ENCODE results near the gene IL36B. TPM values are rescaled to one million over a fixed set of nuclear protein-coding genes. Genes with fewer than 3 reads are reported as not detected.

Gene IL36B
- polyA plus RNA-seq, 1 experiment: not detected

DNA sequence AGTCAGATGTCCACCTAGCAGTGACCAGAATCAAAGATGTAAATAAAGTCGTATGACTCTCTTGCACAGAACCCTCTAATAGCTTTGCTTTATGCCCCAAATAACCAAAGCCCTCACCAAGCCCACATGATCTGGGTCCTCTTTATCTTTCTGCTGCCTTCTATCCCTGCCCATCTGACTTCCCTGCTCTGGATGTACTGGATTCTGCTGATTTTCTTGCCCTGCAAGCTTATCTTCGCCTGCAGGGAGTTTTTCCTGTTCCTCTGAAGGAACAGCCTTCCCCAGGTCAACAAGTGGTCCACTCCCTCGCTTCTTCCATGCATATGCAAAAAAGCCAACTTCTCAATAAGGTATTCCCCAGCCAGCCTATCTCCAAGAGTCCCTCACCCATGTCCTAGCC, 18.7 kb downstream of the IL36B start:
- ChIA-PET CTCF (no interaction called here), POLR2A (no interaction called here)
- TF ChIP-seq, protein P1, sequence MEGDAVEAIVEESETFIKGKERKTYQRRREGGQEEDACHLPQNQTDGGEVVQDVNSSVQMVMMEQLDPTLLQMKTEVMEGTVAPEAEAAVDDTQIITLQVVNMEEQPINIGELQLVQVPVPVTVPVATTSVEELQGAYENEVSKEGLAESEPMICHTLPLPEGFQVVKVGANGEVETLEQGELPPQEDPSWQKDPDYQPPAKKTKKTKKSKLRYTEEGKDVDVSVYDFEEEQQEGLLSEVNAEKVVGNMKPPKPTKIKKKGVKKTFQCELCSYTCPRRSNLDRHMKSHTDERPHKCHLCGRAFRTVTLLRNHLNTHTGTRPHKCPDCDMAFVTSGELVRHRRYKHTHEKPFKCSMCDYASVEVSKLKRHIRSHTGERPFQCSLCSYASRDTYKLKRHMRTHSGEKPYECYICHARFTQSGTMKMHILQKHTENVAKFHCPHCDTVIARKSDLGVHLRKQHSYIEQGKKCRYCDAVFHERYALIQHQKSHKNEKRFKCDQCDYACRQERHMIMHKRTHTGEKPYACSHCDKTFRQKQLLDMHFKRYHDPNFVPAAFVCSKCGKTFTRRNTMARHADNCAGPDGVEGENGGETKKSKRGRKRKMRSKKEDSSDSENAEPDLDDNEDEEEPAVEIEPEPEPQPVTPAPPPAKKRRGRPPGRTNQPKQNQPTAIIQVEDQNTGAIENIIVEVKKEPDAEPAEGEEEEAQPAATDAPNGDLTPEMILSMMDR (IDR thresholded peaks at IDR 0.05; ENCODE audit: insufficient read depth, low read depth, low read length): no peak
- Histone ChIP-seq H3K4me3 (ENCODE audit: low read depth, low read length) (no peak overlapping the region), H3K36me3 (ENCODE audit: control insufficient read depth, insufficient read depth, low read length) (no peaks in the 10 kb centered on the region), H3K27me3 (ENCODE audit: control insufficient read depth, insufficient read depth, low read length) (peaks cover 9% of the 10 kb centered on the region)
- no peak for DNase-seq (ENCODE audit: low read depth)

DNA sequence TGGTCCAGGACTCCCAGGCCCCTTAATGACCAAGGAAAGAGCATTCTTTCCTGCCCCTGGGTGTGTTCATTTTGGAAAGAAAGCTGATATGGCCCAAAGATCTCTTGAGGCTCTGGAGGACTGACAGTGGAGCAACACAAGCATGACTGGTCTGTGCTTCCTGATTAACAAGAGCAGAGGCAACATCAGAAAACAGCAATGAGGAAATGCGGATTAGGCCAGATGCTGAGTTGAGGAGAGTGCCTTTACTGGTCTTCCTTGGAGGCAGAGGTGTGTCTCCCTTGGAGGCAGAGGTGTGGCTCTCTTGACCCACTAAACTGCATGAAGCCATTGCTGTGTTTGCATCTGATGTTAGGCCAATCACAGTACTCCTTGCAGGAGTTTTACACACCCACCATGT, 19.9 kb downstream of the IL36B start:
- POLR2A ChIA-PET: no interaction called here
- CTCF ChIA-PET: no interaction called here
- H3K27me3 ChIP-seq (ENCODE audit: control insufficient read depth, insufficient read depth, low read length): peaks cover 11% of the 10 kb centered on the region
- TF ChIP-seq, protein P1 (IDR thresholded peaks at IDR 0.05; ENCODE audit: insufficient read depth, low read depth, low read length): no peak
- H3K36me3 ChIP-seq (ENCODE audit: control insufficient read depth, insufficient read depth, low read length): no peaks in the 10 kb centered on the region
- H3K4me3 ChIP-seq (ENCODE audit: low read depth, low read length): no peak overlapping the region
- no peak for DNase-seq (ENCODE audit: low read depth)

DNA sequence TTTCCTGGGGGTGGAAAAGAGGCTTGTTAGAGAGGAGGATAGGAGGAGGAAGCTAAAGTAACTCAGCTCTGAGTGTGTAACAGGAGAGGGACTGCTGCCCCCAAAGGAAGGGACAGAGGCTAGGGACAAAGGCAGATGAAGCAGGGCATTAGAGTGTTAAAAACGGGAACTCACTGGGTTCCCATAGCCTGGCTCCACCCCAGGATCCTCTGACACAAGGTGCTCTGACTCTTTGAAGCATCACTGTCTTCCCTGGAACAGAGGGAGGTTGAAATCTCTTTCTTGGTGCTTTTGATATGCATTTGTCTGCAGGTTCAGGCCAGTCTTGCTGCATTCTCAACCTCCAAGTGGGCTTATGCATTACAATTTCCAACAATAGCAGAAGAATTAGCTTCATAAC, 24.6 kb downstream of the IL36B start:
- ChIA-PET CTCF (no interaction called here), POLR2A (no interaction called here)
- Histone ChIP-seq H3K36me3 (ENCODE audit: control insufficient read depth, insufficient read depth, low read length) (no peaks in the 10 kb centered on the region), H3K4me3 (ENCODE audit: low read depth, low read length) (no peak overlapping the region), H3K27me3 (ENCODE audit: control insufficient read depth, insufficient read depth, low read length) (peaks cover 22% of the 10 kb centered on the region)
- no peak for DNase-seq (ENCODE audit: low read depth)
- TF ChIP-seq, protein P1 (IDR thresholded peaks at IDR 0.05; ENCODE audit: insufficient read depth, low read depth, low read length): no peak

DNA sequence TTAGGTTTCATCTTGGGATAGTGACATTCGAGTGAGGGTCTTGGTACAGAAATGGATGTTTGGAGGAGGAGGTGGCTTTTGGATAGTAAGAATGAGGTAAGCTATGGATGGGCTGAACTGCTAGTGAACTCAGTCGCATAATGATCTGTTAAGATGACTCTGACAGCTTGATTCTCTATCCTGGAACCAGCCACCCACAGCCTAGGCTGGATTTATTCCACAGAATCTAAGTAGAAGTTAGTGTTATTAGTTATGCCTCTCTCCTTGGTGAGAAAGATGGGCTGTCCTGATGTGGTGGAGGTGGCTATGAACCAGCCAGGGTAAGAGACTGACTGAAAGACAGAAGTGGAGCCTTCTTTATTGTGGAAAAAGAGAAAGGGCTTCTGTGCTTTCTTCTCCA, 25.0 kb downstream of the IL36B start:
- H3K4me3 ChIP-seq (ENCODE audit: low read depth, low read length): no peak overlapping the region
- H3K27me3 ChIP-seq (ENCODE audit: control insufficient read depth, insufficient read depth, low read length): peaks cover 22% of the 10 kb centered on the region
- ChIA-PET CTCF (no interaction called here), POLR2A (no interaction called here)
- TF ChIP-seq, protein P1 (IDR thresholded peaks at IDR 0.05; ENCODE audit: insufficient read depth, low read depth, low read length): no peak
- no peak for DNase-seq (ENCODE audit: low read depth)
- H3K36me3 ChIP-seq (ENCODE audit: control insufficient read depth, insufficient read depth, low read length): no peaks in the 10 kb centered on the region

DNA sequence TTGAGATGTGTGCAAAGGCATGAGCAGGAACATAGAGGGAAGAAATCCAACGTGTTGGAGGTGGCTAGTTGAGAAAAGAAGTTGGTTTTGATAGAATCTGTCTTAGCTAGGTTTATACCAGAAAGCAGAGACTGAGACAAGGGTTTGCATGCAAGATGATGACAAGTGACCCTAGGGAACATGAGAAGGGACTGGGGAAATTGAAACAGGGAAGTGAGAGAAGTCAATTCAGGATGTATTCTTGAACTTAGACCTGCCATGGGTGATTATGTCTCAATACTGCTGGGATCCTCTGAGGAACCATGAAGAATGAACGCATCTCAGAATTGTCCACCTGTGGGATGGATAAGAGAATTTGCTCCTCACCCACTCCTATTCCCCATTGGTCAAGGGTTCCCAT, 26.9 kb downstream of the IL36B start:
- TF ChIP-seq, protein P1 (IDR thresholded peaks at IDR 0.05; ENCODE audit: insufficient read depth, low read depth, low read length): no peak
- CTCF ChIA-PET: no interaction called here
- POLR2A ChIA-PET: no interaction called here
- Histone ChIP-seq H3K36me3 (ENCODE audit: control insufficient read depth, insufficient read depth, low read length) (no peaks in the 10 kb centered on the region), H3K27me3 (ENCODE audit: control insufficient read depth, insufficient read depth, low read length) (peaks cover 19% of the 10 kb centered on the region), H3K4me3 (ENCODE audit: low read depth, low read length) (no peak overlapping the region)
- no peak for DNase-seq (ENCODE audit: low read depth)
